ENCODE measurements around the gene PFDN2. TPM values are rescaled to one million over a fixed set of nuclear protein-coding genes. Genes with fewer than 3 reads are reported as not detected.

Gene PFDN2
- total and polyA plus RNA-seq, 10 of the 15 experiments (the other 5 are each of a cell fraction or from before 2014, with no cell fraction given): 30.0 to 141 (median 80.5) TPM

DNA sequence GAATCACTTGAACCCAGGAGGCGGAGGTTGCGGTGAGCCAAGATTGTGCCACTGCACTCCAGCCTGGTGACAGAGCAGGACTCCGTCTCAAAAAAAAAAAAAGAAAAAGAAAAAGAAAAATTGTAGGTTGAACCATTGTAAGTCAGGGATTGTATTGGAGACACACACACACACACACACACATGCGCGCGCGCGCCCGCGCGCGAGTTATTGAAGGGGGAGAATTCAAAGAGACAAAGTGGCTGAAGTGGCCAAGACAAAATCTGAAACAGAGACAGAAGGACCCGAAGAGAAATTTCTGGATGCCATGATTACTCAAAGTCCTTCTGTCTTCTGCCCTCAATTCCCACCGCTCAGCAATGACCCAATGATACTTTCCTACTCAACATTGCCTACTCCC is 23.4 kb downstream of the PFDN2 start (continued):
- no peak for TF ChIP-seq IRF4 (IDR thresholded peaks at IDR 0.05; ENCODE audit: low read depth, low read length)
- TF ChIP-seq MYB (IDR thresholded peaks at IDR 0.05; ENCODE audit: borderline replicate concordance, low read depth, low read length): no peak

DNA sequence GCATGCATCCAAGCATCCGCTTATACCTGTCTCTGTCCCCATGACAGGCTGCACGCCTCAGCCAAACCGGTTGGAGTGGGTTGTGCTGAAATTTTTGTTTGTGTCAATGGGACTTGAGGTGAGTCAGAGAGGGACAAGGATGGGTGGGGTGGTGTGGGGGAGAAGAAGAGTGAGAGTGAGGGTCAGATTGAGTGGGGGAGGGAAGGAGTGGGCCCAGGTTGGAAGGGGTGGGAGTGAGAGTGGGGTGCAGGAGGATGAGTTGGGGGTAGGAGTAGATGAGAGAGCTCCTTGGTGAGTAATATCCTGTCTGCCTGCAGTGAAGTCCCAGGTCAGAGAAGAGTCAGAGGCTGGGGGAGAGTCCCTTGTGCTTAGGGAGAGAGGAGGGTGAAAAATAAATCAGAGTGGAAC is 25.2 kb downstream of the PFDN2 start:
- FAIRE-seq: no peak
- Histone ChIP-seq H3K27ac (ENCODE audit: control insufficient read depth, insufficient read depth) (no peak overlapping the region), H3K4me1 (ENCODE audit: control insufficient read depth, insufficient read depth, low read length) (peaks cover 30% of the 10 kb centered on the region), H3K9me3 (replicated peaks; ENCODE audit: control insufficient read depth, insufficient read depth, low read length) (no peaks in the 10 kb centered on the region), H2AFZ (ENCODE audit: control insufficient read depth, low read depth, low read length) (no peak overlapping the region), H3K4me2 (ENCODE audit: control insufficient read depth, insufficient read depth) (no peak overlapping the region), H3K9ac (ENCODE audit: control insufficient read depth, insufficient read depth, low read length) (no peak overlapping the region), H3K36me3 (ENCODE audit: control insufficient read depth in 2 of 2, insufficient read depth in 2 of 2, low read length in 1 of 2) (no peaks in the 10 kb centered on the region), H3K4me3 (no peak overlapping the region), H4K20me1 (ENCODE audit: control insufficient read depth, insufficient read depth) (no peaks in the 10 kb centered on the region), H3K27me3 (replicated peaks in 1 of 2; ENCODE audit: control insufficient read depth in 2 of 2, insufficient read depth in 2 of 2, low read length in 1 of 2) (no peaks in the 10 kb centered on the region), H3K79me2 (ENCODE audit: control insufficient read depth, insufficient read depth, low read length) (no peaks in the 10 kb centered on the region)
- ChIA-PET CTCF (interaction anchor here (0.8 to 7.5 kb wide), 7 partner anchors 14 to 98 kb away, joined by 3 to 181 read pairs (median 4); partner anchors contain the start of genes TSTD1 and USF1), RAD21 (ENCODE audit: unreplicated experiment) (interaction anchor here (6.7 kb wide), 1 partner anchor 22 kb away, joined by 90 read pairs; the partner anchor contains the start of gene ARHGAP30), SMC1A (ENCODE audit: uncharacterized antibody, unreplicated experiment) (interaction anchor here (0.9 to 7.0 kb wide), 3 partner anchors 19 to 56 kb away, joined by 3 to 110 read pairs (median 4); partner anchors contain the start of gene ARHGAP30), POLR2A (interaction anchor here (0.9 to 1.5 kb wide), 2 partner anchors 22 to 24 kb away, joined by 3 to 4 read pairs; no protein-coding TSS in a partner anchor)
- DNase-seq (ENCODE audit: low read depth, low spot score): no peak
- peak in 1 of 2 experiments; percentile 27; a peak in 1 of 4 replicates for TF ChIP-seq IKZF2 (IDR thresholded peaks at IDR 0.05)
- no peak for TF ChIP-seq CHD4 (IDR thresholded peaks at IDR 0.05)
- TF ChIP-seq SMAD1 (IDR thresholded peaks at IDR 0.05; ENCODE audit: low read depth, partially characterized antibody): no peak
- peak; percentile 27; the same call in 2 of the 3 replicates for ATAC-seq
- no TSS peak for BruUV-seq (replicated peaks)
- WGBS (ENCODE audit: insufficient coverage, insufficient replicate concordance, low lambda C conversion rate, missing lambda C conversion rate): 79% methylated on average over 3 of the region's 3 CpGs
- in situ Hi-C loops (cut with MboI) (no loop called here), intact Hi-C loops (cut with micrococcal nuclease; ENCODE audit: unreplicated experiment) (no loop called here)
